HUES48 (cell line): Measurements from ENCODE around the gene PIGL.
A peak's percentile ranks its signal among the peaks of the same experiment; 100 is the strongest.

ENCODE experiments used
- H3K27ac ChIP-seq: one replicate; pipeline ENCODE4 v1.7.0; 2013; ENCODE audit warnings: low read depth, low read length, inconsistent platforms
- H3K27me3 ChIP-seq: 2 replicates; pipeline ENCODE4 v1.6.1; 2013; ENCODE audit warnings: mild to moderate bottlenecking, low read length; ENCODE audit not compliant: control insufficient read depth, insufficient read depth
- H3K36me3 ChIP-seq: 2 replicates; pipeline ENCODE4 v1.6.1; 2013; ENCODE audit warnings: low read length; ENCODE audit not compliant: control insufficient read depth, insufficient read depth
- H3K4me1 ChIP-seq: 2 replicates; pipeline ENCODE4 v1.6.1; 2013; ENCODE audit warnings: mild to moderate bottlenecking, low read length; ENCODE audit not compliant: control insufficient read depth, insufficient read depth
- H3K4me3 ChIP-seq: 2 replicates; pipeline ENCODE4 v1.5.1; 2013; ENCODE audit warnings: mild to moderate bottlenecking, low read depth, low read length
- H3K9ac ChIP-seq: 2 replicates; pipeline ENCODE4 v1.6.1; 2013; ENCODE audit warnings: mild to moderate bottlenecking, low read depth, low read length, moderate library complexity
- H3K9me3 ChIP-seq: 2 replicates; pipeline ENCODE4 v1.6.1; 2013; ENCODE audit warnings: low read length; ENCODE audit not compliant: control insufficient read depth, insufficient read depth

Gene PIGL

DNA sequence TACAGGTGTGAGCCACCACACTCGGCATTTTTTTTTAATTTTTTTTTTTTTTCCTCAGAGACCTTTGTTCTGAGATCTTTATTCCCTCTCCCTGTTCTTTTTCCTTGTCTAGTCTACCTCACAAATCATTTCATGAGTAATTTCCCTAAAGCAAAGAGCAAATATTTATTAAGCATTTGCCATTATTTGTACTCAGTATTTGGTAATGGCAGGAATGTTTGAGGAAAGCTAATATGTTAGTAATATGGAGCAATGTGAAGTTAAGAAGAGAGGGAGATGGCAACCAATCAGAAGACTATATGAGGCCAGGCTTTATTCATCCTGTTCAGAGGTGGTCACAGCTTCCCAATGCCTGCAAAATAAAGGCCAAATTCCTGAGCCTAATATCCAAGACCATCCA is 122.9 kb downstream of the PIGL start:
- H3K27ac ChIP-seq: no peak overlapping the region
- no peaks in the 10 kb centered on the region for H3K4me1 ChIP-seq
- no peaks in the 10 kb centered on the region for H3K27me3 ChIP-seq
- no peak overlapping the region for H3K4me3 ChIP-seq
- peaks cover 24% of the 10 kb centered on the region for H3K36me3 ChIP-seq
- no peaks in the 10 kb centered on the region for H3K9me3 ChIP-seq
- no peak overlapping the region for H3K9ac ChIP-seq

DNA sequence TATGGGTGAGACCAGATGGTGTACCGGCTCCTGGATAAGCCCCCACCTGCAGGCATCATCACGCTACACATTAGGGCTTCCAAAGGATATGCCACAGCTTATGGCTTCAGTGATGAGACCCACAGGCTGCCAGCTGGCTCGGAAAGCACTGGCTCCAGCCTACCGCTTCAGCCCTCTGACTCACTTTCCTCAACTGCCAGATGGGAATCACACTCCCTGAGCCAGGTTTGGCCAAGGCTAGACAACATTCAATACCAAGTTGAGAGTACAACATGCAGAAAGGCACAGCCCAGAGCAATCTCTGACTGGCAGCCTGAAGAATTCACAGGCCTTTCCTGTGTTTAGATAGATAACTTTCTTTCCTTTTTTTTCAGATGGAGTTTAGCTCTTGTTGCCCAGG is 126.0 kb downstream of the PIGL start:
- H3K27ac ChIP-seq: no peak overlapping the region
- H3K36me3 ChIP-seq: peaks cover 48% of the 10 kb centered on the region

DNA sequence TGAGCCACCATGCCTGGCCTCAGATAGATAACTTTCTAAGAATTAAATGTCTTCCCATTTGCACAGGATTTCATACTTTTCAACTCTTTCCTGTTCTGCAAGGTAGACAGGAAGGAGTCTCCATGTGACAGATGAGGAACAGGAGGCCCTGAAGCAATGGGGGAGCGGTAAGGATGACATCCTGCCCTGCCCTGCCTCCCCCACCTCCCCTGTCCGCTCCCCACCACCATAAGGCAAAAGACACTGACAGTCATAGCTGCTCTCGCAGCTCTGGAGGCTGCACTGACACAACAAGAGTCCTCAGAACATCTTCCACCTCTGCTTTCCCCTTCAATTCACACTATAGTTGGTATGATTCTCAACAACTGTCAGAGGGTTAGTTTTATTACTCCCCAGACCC is 126.6 kb downstream of the PIGL start:
- H3K27me3 ChIP-seq: no peaks in the 10 kb centered on the region
- no peaks in the 10 kb centered on the region for H3K4me1 ChIP-seq
- H3K27ac ChIP-seq: no peak overlapping the region
- H3K4me3 ChIP-seq: no peak overlapping the region
- no peaks in the 10 kb centered on the region for H3K9me3 ChIP-seq
- H3K36me3 ChIP-seq: peaks cover 54% of the 10 kb centered on the region
- H3K9ac ChIP-seq: no peak overlapping the region

More for the DNA sequence above, 126.0 kb downstream of the PIGL start:
- H3K9me3 ChIP-seq: no peaks in the 10 kb centered on the region
- H3K4me1 ChIP-seq: no peaks in the 10 kb centered on the region
- H3K27me3 ChIP-seq: no peaks in the 10 kb centered on the region
- H3K9ac ChIP-seq: no peak overlapping the region
- H3K4me3 ChIP-seq: no peak overlapping the region

DNA sequence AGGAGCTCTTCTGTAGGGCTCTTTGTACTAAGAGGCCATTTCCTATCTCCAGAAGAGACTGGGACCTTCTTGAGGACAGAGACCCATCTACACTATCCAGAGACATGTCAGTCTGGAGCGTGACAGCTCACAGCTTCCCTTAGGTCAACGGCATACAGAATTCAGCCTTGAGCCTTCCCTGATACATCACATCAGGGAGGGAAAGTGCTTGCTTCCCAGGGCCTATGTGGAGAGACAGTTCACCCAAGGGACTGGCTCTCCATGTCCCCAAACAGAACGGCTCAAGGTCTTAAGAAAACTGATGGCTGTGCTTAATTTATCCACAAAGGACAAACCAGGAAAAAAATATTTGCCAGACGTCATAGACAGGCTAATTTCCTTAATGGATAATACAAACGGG is 128.6 kb downstream of the PIGL start:
- peaks cover 69% of the 10 kb centered on the region for H3K36me3 ChIP-seq
- H3K9me3 ChIP-seq: no peaks in the 10 kb centered on the region
- no peak overlapping the region for H3K27ac ChIP-seq
- no peaks in the 10 kb centered on the region for H3K27me3 ChIP-seq
- H3K4me3 ChIP-seq: no peak overlapping the region
- H3K9ac ChIP-seq: no peak overlapping the region
- H3K4me1 ChIP-seq: no peaks in the 10 kb centered on the region

DNA sequence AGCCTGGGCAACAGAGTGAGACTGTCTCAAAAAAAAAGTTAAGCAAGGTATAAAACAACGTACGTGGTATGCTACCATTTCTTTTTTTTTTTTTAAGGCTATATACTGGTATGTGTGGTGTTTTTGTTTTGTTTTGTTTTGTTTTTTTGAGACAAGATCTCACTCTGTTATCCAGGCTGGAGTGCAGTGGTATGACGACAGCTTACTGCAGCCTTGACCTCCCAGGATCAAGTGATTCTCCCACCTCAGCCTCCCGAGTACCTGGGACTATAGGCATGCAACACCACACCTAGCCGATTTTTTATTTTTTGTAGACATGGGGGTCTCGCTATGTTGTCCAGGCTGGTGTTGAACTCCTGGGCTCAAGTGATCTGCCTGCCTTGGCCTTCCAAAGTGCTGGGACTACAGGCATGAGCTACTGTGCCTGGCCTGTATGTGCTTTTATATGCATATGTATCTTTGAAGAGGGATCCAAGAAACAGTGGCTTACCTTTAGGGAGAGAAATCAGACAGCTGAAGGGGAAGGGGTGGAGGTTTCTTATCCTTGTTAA is 129.8 kb downstream of the PIGL start:
- no peak overlapping the region for H3K9ac ChIP-seq
- peaks cover 69% of the 10 kb centered on the region for H3K36me3 ChIP-seq
- no peaks in the 10 kb centered on the region for H3K27me3 ChIP-seq
- H3K9me3 ChIP-seq: no peaks in the 10 kb centered on the region
- no peak overlapping the region for H3K4me3 ChIP-seq
- no peak overlapping the region for H3K27ac ChIP-seq
- no peaks in the 10 kb centered on the region; the same call in 1 of the 2 replicates for H3K4me1 ChIP-seq

DNA sequence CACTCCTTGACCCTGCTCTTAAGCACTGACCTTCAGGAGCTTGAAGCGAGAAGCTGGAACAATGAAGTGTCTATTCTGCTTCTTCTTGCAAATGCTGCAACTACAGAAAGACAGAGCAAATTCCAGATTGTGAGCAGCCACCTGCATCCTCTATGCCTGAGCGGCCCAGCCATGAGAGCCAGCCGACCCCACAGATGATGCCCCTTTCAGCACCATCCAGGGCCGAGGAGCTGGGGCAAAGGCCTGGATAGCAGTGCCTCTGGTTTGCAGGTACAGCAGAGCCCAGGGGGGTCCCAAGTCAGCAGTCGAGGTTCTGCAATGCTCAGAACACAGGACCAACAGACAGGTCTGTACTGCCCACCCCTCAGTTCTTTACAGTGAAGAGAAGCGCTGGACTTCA is 131.6 kb downstream of the PIGL start:
- peaks cover under 1% of the 10 kb centered on the region for H3K4me1 ChIP-seq
- no peak overlapping the region for H3K9ac ChIP-seq
- no peak overlapping the region for H3K27ac ChIP-seq
- H3K27me3 ChIP-seq: peaks cover under 1% of the 10 kb centered on the region; the same call in 1 of the 2 replicates
- H3K9me3 ChIP-seq: no peaks in the 10 kb centered on the region
- no peak overlapping the region for H3K4me3 ChIP-seq
- H3K36me3 ChIP-seq: peaks cover 55% of the 10 kb centered on the region

DNA sequence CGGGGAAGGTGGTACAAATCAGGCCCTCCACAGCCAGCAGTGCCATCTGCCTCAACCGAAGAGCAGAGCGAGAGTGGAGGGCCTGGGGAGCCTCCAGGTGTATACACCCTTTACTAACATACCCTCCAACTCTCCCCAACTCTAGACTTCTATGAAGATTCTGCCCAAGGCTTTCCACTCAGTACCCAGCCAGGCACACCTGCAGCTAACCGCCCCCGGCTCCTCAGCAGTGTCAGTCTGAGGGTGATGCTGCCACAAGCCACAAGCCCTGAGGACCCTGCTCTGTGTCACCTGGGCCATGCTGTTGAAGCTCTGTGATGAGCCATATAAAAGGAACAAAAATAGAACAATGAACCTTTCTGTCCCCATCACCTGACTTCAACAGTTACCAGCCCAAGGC is 132.4 kb downstream of the PIGL start:
- Histone ChIP-seq H3K27ac (no peak overlapping the region), H3K9ac (no peak overlapping the region), H3K4me3 (no peak overlapping the region), H3K9me3 (no peaks in the 10 kb centered on the region), H3K4me1 (peaks cover 5% of the 10 kb centered on the region), H3K27me3 (peaks cover 3% of the 10 kb centered on the region; the same call in 1 of the 2 replicates), H3K36me3 (peaks cover 47% of the 10 kb centered on the region)

DNA sequence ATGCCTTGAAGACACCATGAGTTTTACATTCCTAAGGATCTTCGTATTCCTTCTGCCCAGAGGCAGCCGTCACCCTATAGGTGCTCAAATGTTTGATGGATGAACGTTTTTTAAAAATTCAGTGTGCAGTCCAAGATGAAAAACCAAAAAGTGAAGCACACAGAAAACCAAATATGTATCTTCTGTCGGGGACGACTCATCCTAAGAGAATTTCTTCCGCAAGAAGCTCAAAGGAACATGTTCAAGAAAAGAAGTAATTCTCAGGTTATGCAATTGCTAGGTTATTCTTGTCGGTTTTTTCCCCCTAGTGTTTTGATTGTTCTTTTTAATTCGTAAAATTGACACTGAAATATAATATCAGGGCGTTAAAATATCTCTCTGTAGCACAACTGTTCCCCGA is 134.8 kb downstream of the PIGL start:
- peak overlapping the region; percentile 97 for H3K4me3 ChIP-seq
- H3K9ac ChIP-seq: peak overlapping the region; percentile 96
- peaks cover 5% of the 10 kb centered on the region for H3K4me1 ChIP-seq
- H3K9me3 ChIP-seq: no peaks in the 10 kb centered on the region
- peaks cover 3% of the 10 kb centered on the region; the same call in 1 of the 2 replicates for H3K27me3 ChIP-seq
- H3K36me3 ChIP-seq: peaks cover 32% of the 10 kb centered on the region
- peak overlapping the region; percentile 86 for H3K27ac ChIP-seq

DNA sequence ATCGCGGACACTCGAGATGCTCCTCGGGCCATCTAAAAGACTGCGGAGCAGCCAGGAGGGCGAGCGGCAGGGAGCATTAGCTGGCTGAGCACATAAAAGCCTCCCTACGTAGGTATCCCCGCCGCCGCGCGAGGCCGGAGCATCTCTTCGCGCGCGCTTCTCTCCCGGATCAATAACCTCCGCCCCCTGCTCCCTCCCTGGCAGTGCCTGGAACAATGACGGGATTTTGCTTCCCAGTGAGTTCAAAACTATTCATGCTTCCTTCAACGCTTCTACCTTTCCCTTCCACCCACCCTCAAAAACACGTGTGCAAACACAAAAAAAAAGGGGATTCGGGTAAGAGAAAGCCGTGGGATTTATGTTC is 135.3 kb downstream of the PIGL start:
- Histone ChIP-seq H3K27me3 (peaks cover 3% of the 10 kb centered on the region; the same call in 1 of the 2 replicates), H3K4me1 (peaks cover 5% of the 10 kb centered on the region), H3K9ac (peak overlapping the region; percentile 96), H3K36me3 (peaks cover 27% of the 10 kb centered on the region), H3K4me3 (peak overlapping the region; percentile 97), H3K9me3 (no peaks in the 10 kb centered on the region), H3K27ac (peak overlapping the region; percentile 86)

DNA sequence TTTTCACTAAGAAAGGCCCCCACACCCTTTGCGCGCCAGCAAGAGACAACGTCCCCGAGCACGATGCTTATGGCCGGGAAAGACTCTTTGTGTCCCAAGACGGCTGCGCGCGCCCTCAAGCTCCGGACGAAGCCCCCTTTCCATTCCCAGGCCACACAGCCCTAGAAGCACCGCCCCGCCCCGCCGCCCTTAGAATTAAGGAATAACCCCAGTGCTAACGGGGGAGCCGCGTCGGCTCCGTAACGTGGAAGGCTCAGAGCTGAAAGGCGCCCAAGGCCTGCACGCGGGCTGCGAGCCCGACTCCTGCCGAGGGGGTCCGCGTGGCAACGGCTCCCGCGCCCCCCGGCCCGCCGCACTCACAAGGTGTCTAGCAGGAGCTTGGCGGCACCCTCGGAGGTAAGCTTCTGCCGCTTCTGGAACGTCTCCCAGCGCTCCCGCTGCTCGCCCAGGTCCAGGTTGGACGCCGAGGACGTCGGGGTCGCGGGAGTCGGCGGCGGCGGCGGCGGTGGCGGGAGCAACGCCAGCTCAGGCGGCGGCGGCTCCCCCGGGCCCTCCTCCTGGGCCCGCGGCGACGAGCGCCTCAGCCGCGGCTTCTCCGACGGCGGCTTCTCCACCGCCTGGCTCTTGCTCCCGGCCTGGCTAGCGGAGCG is 135.8 kb downstream of the PIGL start:
- peak overlapping the region; percentile 86 for H3K27ac ChIP-seq
- peak overlapping the region; percentile 96 for H3K9ac ChIP-seq
- no peaks in the 10 kb centered on the region for H3K9me3 ChIP-seq
- peaks cover 22% of the 10 kb centered on the region for H3K36me3 ChIP-seq
- H3K27me3 ChIP-seq: peaks cover 3% of the 10 kb centered on the region; the same call in 1 of the 2 replicates
- H3K4me1 ChIP-seq: peaks cover 5% of the 10 kb centered on the region
- peak overlapping the region; percentile 97 for H3K4me3 ChIP-seq

DNA sequence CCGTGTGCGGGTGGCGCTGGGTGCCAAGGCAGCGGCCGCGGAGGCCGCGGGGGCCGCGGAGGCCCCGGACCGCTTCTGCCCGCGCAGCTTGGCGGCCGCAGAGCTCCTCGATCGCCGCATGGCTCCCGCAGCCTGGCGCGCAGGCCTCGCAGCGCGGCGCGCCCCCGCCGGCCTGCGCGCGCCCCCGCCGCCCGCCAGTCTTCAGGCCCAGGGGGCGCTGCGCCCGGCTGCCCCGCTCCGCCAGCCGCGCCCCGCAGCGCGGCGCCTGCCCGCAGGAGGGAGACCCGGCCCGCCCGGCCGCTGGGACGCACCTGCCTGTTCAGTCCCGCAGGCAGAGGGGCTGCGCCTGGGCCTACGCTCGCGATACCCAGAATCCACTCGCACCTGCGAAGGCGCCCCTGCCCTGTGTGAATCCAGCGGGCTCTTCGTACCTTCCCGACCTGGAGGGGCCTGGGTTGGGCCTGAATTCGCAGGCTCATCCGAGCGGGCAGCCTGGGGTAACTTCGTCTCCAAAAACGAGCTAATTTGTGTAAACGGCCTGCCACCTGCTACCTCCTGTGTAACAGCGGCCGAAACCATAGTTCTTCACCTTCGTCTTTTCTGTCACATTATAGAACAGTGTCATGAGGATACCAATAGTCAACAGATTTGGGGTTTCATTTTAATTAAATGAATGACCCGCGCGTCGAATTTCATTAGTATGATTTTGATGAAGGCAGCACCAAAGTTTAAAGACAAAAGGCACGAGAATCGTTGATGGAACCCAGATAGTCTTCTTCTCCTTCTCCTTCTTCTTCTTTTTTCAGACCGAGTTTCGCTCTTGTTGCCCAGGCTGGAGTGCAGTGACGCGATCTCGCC is 136.5 kb downstream of the PIGL start, which contains the start of gene CENPV:
Gene CENPV (minus strand): TSS at position 153 of the 858 bp plus-strand sequence. CDS start 33 bp downstream, at position 120.
- Histone ChIP-seq H3K36me3 (peaks cover 15% of the 10 kb centered on the region), H3K4me3 (peak within 1 kb of the TSS; percentile 97), H3K4me1 (peaks cover 5% of the 10 kb centered on the region), H3K27ac (peak within 1 kb of the TSS; percentile 86), H3K9me3 (no peaks in the 10 kb centered on the region), H3K27me3 (peaks cover 3% of the 10 kb centered on the region; the same call in 1 of the 2 replicates), H3K9ac (peak within 1 kb of the TSS; percentile 96)
